ENCODE measurements around the gene LMTK3.

LMTK3 gene, protein sequence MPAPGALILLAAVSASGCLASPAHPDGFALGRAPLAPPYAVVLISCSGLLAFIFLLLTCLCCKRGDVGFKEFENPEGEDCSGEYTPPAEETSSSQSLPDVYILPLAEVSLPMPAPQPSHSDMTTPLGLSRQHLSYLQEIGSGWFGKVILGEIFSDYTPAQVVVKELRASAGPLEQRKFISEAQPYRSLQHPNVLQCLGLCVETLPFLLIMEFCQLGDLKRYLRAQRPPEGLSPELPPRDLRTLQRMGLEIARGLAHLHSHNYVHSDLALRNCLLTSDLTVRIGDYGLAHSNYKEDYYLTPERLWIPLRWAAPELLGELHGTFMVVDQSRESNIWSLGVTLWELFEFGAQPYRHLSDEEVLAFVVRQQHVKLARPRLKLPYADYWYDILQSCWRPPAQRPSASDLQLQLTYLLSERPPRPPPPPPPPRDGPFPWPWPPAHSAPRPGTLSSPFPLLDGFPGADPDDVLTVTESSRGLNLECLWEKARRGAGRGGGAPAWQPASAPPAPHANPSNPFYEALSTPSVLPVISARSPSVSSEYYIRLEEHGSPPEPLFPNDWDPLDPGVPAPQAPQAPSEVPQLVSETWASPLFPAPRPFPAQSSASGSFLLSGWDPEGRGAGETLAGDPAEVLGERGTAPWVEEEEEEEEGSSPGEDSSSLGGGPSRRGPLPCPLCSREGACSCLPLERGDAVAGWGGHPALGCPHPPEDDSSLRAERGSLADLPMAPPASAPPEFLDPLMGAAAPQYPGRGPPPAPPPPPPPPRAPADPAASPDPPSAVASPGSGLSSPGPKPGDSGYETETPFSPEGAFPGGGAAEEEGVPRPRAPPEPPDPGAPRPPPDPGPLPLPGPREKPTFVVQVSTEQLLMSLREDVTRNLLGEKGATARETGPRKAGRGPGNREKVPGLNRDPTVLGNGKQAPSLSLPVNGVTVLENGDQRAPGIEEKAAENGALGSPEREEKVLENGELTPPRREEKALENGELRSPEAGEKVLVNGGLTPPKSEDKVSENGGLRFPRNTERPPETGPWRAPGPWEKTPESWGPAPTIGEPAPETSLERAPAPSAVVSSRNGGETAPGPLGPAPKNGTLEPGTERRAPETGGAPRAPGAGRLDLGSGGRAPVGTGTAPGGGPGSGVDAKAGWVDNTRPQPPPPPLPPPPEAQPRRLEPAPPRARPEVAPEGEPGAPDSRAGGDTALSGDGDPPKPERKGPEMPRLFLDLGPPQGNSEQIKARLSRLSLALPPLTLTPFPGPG (N-terminal part only)

DNA sequence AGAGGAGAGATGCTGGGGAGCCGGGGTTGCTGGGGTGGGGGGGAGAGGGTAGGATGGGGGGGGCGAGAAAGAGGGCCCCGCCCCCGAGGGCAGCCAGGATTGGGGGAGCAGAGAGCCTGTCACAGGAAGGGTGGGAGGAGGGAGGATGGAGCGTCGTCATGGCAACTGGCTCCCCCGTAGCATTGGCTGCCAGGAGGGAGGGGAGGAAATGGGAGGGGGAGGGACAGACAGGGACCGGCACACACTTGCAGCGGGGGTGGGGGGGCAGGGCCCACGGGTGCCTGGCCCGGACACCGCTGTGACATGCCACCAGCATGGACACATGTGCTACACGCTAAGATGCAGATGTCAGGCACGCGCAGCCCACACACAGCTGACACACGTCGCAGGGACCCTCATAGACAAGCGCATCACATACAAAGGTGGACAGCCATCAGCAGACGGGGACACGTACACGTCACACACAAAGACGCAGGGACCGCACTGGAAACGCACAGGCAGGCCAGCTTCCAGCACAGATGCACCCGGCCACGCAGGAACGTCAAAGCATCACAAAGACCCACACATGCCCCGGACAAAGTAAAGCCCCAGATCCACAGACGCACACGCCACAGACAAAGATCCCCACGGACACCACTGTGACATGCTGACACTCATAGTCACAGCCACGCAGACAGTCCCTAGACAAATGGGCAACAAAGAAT, at the start of gene LMTK3:
TSS of gene LMTK3 (minus strand) at position 36 of the 704 bp plus-strand sequence. CDS start 259 bp downstream, outside the sequence.
- DNase-seq (ENCODE audit: low read depth in 2 of 2), result peak; percentile 55 to 72

DNA sequence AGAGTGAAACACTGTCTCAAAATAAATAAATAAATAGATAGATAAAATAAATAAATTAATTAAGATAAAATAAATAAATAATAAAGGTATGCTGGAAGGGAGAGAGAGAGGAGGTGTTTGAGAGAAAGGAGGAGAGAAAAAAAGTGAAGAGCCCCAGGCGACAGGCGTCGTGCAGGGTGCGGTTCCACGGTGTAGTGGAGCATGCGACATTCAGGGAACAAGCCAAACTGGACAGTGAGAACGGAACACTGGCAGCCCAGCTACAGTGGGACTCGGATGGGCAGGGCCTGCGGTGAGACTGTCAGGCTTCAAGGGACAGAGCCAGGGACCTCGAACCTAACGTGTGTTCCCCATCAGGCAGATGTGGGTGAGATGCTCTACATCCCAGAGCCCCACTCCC, 49.8 kb upstream of the LMTK3 start:
- no peak for DNase-seq (ENCODE audit: low read depth in 2 of 2)

DNA sequence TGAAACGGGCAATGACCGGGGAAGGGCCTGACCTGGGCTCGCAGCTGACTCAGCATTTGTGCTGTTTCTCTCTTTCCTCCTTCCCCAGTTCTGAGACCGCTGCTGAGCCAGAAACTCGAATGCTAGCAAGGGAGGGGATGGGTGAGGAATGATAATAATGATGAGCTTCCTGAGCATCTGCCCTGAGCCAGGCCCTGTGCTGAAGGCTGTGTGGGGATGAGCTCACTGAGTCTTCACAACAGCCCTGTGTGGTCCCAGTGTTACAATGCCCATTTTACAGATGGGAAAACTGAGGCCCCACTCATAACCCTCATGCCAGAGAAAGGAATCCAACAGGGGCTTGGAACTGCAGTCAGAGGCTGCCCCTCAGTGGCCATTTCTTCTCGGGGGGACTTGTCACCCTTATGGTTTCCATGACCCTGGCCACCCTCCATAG, 48.5 kb upstream of the LMTK3 start:
- no peak for DNase-seq (ENCODE audit: low read depth in 2 of 2)

DNA sequence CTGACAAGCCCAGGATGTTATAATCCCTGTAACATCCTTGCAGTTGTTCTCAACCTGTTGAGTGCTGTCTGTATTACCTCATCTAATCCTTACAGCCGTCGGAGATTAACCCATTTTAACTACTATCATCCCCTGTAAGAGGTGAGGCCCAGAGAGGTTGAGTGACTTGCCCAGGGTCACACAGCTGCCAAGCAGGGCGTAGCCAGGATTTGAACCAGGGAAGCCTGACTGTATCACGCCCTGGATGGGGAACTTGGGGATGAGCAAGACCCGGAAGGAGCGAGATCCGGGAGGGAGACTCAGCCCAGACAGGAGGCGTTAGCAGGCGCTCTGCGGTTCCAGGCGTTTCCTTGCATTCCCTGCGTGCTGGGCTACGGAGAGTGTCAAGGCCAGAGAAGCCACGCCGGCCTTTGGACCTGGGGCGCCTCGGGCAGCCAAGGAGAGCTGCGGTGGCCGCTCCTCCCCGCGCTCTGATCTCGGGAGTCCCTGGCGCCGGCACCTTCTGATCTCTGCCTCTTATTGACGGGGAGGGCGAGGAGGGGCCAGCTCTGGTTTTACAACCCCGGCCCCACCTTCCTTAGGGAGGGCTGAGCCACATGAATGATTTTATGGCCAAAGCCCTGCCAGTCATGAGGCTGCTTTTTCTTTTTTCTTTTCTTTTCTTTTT, 46.5 kb upstream of the LMTK3 start:
- no peak for DNase-seq (ENCODE audit: low read depth in 2 of 2)

DNA sequence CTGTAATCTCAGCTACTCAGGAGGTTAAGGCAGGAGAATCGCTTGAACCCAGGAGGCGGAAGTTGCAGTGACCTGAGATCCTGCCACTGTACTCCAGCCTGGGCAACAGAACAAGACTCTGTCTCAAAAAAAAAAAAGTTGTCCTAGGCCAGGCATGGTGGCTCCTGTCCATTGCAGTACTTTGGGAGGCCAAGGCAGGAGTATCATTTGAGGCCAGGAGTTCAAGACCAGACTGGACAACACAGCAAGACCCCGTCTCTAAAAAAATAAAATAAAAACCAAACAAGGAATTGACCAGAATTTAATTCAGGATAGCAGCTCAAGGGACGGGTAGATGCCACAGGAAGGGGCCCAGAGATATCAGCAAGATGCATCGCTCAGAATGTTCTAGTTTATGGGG, 45.2 kb upstream of the LMTK3 start:
- DNase-seq (ENCODE audit: low read depth in 2 of 2), result no peak

DNA sequence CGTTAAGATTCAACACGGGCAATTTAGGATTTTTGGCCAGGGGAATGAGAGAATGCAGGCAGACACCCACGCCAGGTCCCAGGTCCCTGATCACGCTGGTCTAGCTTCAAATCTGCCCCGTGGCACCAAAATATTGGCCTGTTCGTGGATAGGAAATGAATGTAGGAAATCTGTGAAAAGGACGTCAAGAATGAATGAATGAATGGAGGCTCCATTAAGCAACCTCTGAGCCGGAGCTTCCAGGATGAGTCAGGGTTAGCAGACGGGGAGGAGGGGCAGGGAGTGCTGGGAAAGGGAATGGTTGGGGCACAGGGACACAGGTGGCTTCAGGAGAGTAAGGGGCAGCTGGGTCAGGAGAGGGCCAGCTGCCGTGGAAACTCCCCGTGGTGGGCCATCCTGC, 44.5 kb upstream of the LMTK3 start:
- no peak for DNase-seq (ENCODE audit: low read depth in 2 of 2)

DNA sequence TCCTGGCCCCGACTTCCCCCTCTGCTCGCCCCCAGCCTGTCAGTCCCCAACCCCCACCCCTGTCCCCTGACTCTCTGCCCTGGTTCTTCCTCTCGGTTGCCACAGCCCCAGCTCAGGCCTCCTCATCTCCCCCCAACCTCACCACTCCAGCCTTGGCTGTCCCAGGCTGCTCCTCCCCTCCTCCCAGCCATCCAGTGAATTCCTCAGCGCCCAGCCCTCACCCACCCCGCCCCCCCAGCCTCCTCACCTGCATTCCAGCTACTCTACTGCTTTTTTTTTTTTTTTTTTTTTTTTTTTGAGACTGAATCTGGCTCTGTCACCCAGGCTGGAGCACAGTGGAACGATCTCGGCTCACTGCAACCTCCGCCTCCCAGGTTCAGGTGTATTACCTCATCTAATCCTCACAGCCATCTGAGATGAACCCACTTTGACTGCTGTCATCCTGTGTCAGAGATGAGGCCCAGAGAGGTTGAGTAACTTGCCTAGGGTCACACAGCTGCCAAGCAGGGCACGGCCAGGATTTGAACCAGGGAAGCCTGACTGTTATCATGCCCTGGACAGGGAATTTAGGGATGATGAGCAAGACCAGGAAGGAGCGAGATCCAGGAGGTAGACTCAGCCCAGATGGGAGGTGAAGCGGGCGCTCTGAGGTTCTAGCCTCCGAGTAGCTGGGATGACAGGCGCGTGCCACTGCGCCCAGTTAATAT, 42.9 kb upstream of the LMTK3 start:
- no peak for DNase-seq (ENCODE audit: low read depth in 2 of 2)

DNA sequence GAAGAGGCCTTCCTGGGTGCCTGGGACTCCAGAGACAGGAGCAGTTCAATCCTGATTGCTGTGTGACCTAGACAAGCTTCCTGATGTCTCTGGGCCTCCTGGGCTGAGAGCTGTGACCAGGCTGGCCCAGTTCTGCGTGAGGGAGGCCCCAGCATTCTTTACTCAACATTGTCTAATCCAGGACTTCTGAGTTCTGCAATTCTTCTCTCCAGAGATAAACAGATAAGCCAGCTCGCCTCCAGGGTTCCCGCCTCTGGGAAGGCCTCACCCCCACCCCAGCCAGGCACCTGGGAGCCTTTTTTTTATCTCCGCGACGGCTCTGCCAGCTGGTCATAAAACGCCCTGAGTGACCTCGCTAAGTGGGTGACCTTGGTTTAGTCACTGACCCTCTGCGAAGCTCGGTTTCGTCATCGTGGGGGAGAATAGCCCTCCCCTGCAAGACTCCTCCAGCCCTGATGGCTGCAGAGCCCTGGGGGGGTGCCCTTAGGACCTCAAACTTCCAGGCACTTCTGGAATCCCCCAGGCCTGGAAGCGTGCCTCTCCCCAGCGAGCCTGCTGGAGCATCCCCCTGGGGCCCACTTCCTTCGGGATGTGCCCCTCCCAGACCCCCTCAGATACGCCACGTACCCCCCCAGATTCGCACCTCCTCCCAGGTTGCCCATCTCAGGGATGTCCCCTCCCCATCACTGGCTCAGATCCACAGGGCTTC, 42.2 kb upstream of the LMTK3 start:
- DNase-seq (ENCODE audit: low read depth in 2 of 2), result no peak

DNA sequence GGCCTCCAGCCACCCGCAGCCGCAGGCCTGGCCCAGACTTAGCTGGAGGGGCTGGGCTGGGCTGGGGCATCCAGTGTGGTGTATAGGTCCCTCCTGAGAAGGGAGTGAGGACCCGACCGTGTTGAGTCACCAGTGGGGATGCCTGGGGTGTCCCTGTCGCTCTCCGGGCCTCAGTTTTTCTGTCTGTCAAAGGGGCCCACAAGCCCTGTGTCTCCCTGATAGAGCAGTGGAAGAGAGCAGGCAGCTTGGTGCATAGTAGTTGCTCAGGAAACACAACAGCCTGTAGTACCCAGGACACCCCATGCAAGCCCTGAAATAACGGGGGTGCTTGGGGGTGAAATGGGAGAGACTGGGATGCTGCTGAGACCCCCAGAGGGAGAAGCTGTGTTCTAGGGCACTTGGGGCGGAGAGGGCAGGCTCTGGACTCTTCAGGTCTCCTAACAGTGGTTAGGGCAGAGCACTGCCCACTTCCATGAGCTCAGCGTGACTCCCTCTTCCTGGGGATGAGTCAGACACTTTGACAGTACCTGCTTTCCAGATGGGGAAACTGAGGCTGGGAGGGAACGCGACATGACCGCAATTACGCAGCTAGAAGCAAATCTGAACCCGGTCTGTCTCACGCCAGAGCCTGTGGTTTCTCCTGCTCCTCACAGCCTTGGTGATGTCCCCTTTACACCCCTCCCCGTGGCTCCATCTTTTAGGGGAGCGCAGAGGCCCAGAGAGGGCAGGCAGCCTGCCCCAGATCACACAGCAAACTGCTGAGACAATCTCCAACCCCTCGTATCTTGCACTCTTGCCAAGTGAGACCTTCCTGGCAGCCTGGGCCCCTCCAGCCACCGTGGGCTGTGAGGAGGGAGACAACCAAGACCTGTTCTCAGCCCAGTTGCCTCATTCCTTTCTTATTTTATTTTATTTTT, 41.0 kb upstream of the LMTK3 start:
- no peak for DNase-seq (ENCODE audit: low read depth in 2 of 2)

DNA sequence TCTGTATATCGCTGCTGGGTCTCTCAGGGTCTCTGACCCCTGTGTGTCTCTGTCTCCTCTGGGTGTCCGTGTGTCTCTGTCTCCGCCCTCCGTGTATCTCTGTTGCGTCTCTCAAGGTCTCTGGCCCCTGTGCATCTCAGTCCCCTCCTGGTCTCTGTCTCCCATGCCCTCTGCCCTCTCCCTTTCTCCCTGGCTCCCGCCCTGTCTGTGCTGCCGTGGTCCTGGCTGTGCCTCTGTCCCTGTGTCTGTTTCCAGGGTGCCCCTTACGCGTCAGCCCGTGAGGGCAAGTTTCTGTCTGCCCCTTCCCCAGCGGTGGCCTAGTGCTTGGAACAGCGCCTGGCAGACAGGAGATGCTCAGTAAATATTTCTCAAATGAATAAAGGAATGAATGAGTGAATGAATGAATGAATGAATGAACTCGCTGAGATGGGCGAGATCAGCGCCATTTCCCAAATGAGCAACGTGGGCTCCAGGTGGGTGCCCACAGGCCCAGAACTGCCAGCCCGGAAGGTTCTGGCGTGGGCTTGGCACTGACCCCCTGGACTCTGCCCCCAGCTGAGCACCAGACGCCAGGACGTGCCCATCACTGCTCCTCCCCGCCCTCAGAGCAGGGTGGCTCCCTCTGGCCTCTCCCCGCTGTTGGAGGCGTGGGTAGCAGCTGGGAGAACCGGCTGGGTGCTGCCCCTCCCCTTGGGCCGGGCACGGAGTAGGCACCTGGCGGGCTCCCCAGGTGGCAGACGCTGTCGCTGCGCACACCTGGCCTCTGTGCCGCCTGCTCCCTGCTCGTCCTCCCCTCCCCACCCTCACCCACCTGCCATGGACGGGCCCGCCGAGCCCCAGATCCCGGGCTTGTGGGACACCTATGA, 40.0 kb upstream of the LMTK3 start, which contains the start of gene SULT2B1:
TSS of gene SULT2B1 (plus strand) at position 736 of the 866 bp plus-strand sequence. CDS start at position 817, 81 bp downstream.
- no peak for DNase-seq (ENCODE audit: low read depth in 2 of 2)

DNA sequence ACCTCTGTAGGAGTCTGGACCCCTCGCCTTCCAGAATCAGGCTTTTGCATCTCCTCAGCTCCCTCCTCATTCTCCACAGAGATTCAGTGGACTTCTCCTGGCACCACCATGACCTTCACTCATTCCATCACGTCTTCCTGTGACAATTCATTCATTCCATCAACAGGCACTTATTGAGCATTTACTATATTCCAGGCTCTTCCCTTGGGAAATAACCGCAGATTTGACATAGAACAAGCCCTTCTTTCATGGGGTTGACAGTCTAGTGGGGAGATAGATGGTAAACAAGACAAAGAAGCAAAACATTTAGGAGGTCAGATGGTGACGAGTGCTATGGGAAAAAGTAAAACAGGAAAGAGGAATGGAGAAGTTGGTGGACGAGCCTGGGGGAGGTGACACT, 37.7 kb upstream of the LMTK3 start:
- no peak for DNase-seq (ENCODE audit: low read depth in 2 of 2)

DNA sequence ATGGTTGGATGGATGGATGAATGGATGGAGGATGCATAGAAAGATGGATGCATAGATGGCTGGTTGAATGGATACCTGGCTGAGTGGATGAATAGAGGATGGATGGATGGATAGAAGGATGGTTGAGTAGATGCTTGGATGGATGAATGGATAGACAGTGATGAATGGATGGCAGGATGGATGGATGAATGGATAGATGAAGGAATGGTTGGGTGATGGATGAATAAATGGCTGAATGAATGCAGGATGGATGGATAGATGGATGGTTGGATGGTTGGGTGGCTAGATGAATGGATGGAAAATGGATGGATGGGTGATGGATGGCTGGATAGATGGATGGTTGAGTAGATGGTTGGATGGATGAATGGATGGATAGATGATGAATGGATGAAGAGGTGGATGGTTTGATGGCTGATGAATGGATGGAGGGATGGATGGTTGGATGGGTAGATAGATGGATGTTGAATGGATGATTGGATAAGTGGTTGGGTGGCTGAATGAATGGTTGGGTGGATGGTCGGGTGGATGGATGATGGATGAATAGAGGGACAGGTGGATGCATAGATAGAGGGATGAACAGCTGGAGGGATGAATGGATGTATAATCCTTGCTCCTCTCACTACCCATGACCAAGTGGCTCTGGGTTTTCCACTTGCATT, 36.7 kb upstream of the LMTK3 start:
- DNase-seq (ENCODE audit: low read depth in 2 of 2), result no peak

DNA sequence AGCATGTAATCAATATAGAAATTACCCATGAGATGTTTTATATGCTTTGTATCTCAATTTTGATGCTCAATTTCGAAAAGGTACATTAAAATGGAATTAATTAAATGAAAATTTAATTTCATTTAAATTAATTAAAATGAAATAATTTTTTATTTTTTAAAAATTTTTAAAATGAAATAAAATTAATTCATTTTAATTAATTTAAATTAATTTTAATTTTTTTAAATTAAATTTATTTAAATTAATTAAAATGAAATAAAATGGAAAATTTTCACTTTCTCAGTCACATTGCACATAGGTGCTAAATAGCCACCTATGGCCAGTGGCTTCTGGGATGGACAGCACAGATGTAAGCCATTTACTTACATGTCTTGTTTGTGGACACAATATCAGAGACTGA, 36.1 kb upstream of the LMTK3 start:
- DNase-seq (ENCODE audit: low read depth in 2 of 2), result no peak

DNA sequence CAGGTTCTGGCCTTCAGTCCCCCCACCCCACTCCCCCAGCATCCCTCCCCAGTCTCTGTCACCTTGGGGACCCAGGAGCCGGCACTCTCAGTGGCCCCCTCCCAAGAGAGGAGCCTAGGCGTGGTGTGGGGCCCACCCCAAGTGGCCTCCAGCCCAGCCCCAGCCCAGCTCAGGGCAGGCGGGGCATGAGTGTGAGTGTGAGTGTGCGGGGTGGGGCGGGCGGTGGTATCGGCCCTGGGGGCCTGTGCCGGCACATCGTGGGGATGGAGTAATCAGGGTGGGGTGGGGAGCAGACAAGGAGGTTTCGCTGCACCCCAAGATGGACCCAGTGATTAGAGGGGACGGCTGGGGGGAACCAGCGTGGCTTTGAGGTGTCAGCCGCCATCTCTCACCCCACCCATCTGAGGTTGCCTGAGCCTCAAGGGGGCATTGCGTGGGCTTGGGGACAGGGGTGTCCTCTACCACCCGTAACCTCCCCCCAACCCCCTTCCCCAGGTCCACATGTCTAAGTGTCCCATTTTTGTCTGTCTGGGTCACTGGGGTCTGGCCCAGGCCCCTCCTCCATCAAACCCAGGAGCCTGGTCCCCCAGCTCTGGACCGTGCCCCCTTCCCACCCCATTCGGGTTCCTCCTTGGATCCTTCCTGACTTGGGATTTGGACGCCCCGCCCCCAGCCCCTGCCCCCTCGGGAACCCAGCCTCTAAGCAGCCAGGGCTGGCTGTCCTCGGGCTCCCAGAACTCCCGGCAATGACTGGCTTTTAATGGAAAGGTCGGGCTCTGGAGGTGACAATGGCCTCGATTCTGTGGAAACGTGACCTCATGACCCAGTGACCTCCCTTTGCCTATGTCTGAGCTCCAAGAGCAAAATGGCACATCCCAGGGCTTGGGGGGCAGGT, 33.5 kb upstream of the LMTK3 start:
- no peak for DNase-seq (ENCODE audit: low read depth in 2 of 2)

DNA sequence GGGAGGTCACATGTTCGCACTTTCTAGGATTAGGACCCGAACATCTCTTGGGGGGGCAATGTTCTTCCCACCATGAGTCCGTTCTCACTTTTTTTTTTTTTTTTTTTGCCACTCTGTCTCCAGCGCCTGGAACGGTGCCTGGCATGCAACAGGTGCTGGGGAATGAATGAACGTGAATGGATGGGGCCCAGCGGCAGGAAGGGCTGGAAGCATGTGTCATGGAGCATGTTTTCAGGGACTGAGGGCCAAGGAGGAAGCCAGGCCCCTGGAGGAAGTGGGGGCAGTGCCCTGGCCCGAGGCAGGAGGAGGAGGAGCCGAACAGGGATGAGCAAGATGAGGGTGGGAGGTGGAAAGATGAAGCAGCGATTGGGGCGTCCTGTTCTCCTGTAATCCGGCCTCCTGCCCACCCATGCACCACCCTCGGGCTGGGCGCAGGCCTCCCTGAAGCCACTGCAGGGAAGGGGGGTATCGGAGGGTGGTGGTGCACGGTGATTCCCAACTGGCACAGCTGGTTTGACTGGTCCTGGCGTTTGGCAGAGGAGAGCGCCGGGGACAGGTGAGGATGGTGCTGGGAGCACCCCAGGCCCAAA, 31.6 kb upstream of the LMTK3 start:
- DNase-seq (ENCODE audit: low read depth in 2 of 2), result no peak
